GM10847 (cell line): ENCODE results near the gene DGKB.

Source experiments
- POLR2A ChIP-seq: IDR thresholded peaks from 2 replicates; pipeline ENCODE4 v1.6.1; 2011; ENCODE audit not compliant: insufficient read length; ENCODE audit errors: extremely low read depth

The DGKB gene

GRCh38 chr7:14144538-14144937 lies 758.0 kb downstream of the DGKB start:
- TF ChIP-seq POLR2A = no peak

GRCh38 chr7:14144109-14144508 lies 758.4 kb downstream of the DGKB start:
- TF ChIP-seq POLR2A = no peak

GRCh38 chr7:14137676-14138075 lies 764.9 kb downstream of the DGKB start:
- no peak for TF ChIP-seq POLR2A

GRCh38 chr7:14133752-14134151 lies 768.8 kb downstream of the DGKB start:
- no peak for TF ChIP-seq POLR2A

- no peak for TF ChIP-seq POLR2A
Observed at GRCh38 chr7:14125998-14126397, 776.6 kb downstream of the DGKB start.

GRCh38 chr7:14124716-14125115 lies 777.8 kb downstream of the DGKB start:
- no peak for TF ChIP-seq POLR2A

- TF ChIP-seq POLR2A = no peak
Observed at GRCh38 chr7:14123923-14124322, 778.6 kb downstream of the DGKB start.

- TF ChIP-seq POLR2A = no peak
Observed at GRCh38 chr7:14115701-14116100, 786.9 kb downstream of the DGKB start.

- TF ChIP-seq POLR2A = no peak
Observed at GRCh38 chr7:14104861-14105260, 797.7 kb downstream of the DGKB start.

GRCh38 chr7:14096159-14096558 lies 806.4 kb downstream of the DGKB start:
- TF ChIP-seq POLR2A = no peak

- no peak for TF ChIP-seq POLR2A
Observed at GRCh38 chr7:14095233-14095950, 807.2 kb downstream of the DGKB start.
